ENCODE measurements around the gene ZSWIM6. TPM values are rescaled to one million over a fixed set of nuclear protein-coding genes. Genes with fewer than 3 reads are reported as not detected.

Gene ZSWIM6
- total RNA-seq, 1 donor from 2014 or later = 20.3 TPM

DNA sequence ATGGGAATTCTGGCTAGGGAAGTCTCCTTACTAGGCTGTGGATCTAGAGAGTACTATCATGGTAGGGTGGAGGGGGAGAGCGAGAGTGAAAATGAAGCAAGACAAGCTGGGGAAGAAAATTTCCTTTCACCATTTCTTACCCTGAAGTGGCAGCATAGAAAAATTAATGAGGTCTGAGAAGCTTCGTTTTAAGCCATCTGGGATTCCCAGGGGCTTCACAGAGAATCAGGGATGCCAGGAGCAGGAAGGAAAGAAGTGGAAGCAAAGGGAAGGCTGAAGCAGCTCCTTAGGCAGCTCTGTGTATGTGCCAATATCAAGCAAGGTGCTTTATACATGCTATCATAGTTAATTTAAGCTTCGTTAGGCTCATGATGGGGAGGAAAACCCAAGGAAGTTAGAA, 169.9 kb downstream of the ZSWIM6 start:
- Mint-ChIP-seq H3K9me3 (ENCODE audit: low read depth) (no peaks in the 10 kb centered on the region), H3K4me3 (ENCODE audit: unreplicated experiment) (no peak overlapping the region), H3K27ac (ENCODE audit: unreplicated experiment) (no peak overlapping the region), H3K4me1 (ENCODE audit: low read depth) (peaks cover 3% of the 10 kb centered on the region), H3K36me3 (ENCODE audit: low read depth) (no peaks in the 10 kb centered on the region), H3K27me3 (ENCODE audit: low read depth) (no peaks in the 10 kb centered on the region)
- DNase-seq (ENCODE audit: low spot score) = no peak
- TF ChIP-seq CTCF (IDR thresholded peaks at IDR 0.05) = no peak

- no peaks in the 10 kb centered on the region for H3K36me3 Mint-ChIP-seq (ENCODE audit: low read depth)
- DNase-seq (ENCODE audit: low spot score) = no peak
- no peaks in the 10 kb centered on the region for H3K27me3 Mint-ChIP-seq (ENCODE audit: low read depth)
- no peak overlapping the region for H3K4me3 Mint-ChIP-seq (ENCODE audit: unreplicated experiment)
- H3K4me1 Mint-ChIP-seq (ENCODE audit: low read depth) = peaks cover 6% of the 10 kb centered on the region
- no peak for TF ChIP-seq CTCF (IDR thresholded peaks at IDR 0.05)
- H3K27ac Mint-ChIP-seq (ENCODE audit: unreplicated experiment) = no peak overlapping the region
- no peaks in the 10 kb centered on the region for H3K9me3 Mint-ChIP-seq (ENCODE audit: low read depth)
These were observed 172.2 kb downstream of the ZSWIM6 start for GRCh38 chr5:61504143-61504770.

GRCh38 chr5:61505281-61505680, 173.2 kb downstream of the ZSWIM6 start:
- Mint-ChIP-seq H3K27ac (ENCODE audit: unreplicated experiment) (no peak overlapping the region), H3K9me3 (ENCODE audit: low read depth) (no peaks in the 10 kb centered on the region), H3K36me3 (ENCODE audit: low read depth) (no peaks in the 10 kb centered on the region), H3K4me3 (ENCODE audit: unreplicated experiment) (no peak overlapping the region), H3K4me1 (ENCODE audit: low read depth) (peaks cover 6% of the 10 kb centered on the region), H3K27me3 (ENCODE audit: low read depth) (no peaks in the 10 kb centered on the region)
- DNase-seq (ENCODE audit: low spot score) = no peak
- TF ChIP-seq CTCF (IDR thresholded peaks at IDR 0.05) = no peak

DNA sequence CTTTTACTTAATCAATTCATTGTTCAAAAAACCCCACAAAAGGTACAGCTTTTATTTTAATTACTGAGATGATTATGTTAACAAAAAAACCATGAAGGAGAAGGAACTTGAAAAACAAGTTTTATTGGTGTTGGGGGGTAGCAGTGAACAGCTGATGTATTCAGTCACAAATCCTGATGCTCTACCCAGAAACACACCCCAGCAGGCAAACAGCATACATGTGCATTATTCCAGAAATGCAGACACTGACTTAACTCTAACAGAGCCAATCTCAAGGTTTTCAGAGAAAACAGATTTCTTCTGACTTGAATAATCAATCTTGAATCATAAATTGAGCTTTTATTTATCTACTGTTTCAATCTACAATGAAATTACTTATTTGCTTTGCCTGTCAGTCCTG, 175.2 kb downstream of the ZSWIM6 start:
- peaks cover 6% of the 10 kb centered on the region for H3K4me1 Mint-ChIP-seq (ENCODE audit: low read depth)
- no peak for TF ChIP-seq CTCF (IDR thresholded peaks at IDR 0.05)
- no peaks in the 10 kb centered on the region for H3K27me3 Mint-ChIP-seq (ENCODE audit: low read depth)
- no peak overlapping the region for H3K27ac Mint-ChIP-seq (ENCODE audit: unreplicated experiment)
- no peak for DNase-seq (ENCODE audit: low spot score)
- no peak overlapping the region for H3K4me3 Mint-ChIP-seq (ENCODE audit: unreplicated experiment)
- H3K36me3 Mint-ChIP-seq (ENCODE audit: low read depth) = no peaks in the 10 kb centered on the region
- no peaks in the 10 kb centered on the region for H3K9me3 Mint-ChIP-seq (ENCODE audit: low read depth)

DNA sequence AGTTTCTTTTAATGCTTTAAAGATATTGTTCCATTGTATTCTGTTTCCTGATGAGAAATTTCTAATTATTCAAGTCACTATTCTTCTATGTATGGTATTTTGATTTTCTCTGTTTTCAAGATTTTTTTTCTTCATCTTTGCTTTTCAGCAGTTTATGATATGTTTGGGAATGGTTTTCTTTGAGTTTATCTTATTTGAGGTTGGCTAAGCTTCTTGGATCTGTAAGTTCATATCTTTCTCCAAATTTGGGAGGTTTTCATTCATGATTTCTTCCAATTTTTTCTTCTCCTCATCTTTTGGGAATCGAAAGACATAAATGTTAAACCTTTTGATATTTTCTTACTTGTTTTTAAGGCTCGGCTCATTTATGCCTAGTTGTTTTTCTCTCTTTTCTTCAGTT, 184.9 kb downstream of the ZSWIM6 start:
- H3K4me1 Mint-ChIP-seq (ENCODE audit: low read depth) = peaks cover 16% of the 10 kb centered on the region
- H3K27me3 Mint-ChIP-seq (ENCODE audit: low read depth) = no peaks in the 10 kb centered on the region
- peaks cover 17% of the 10 kb centered on the region for H3K9me3 Mint-ChIP-seq (ENCODE audit: low read depth)
- H3K27ac Mint-ChIP-seq (ENCODE audit: unreplicated experiment) = peak overlapping the region; percentile 30
- no peak for TF ChIP-seq CTCF (IDR thresholded peaks at IDR 0.05)
- H3K4me3 Mint-ChIP-seq (ENCODE audit: unreplicated experiment) = no peak overlapping the region
- no peak for DNase-seq (ENCODE audit: low spot score)
- H3K36me3 Mint-ChIP-seq (ENCODE audit: low read depth) = peaks cover 10% of the 10 kb centered on the region

All from chondrocyte (in vitro differentiated cells).